ENCODE data around the gene SDCBP2. TPM values are rescaled to one million over a fixed set of nuclear protein-coding genes. Genes with fewer than 3 reads are reported as not detected.

SDCBP2 gene
- total RNA-seq, 1 donor from 2014 or later: 4.6 TPM

GRCh38 chr20:1298166-1298565 is 30.8 kb downstream of the SDCBP2 start:
- Mint-ChIP-seq H3K4me1 (ENCODE audit: low read depth, unreplicated experiment) (peaks cover 6% of the 10 kb centered on the region), H3K36me3 (ENCODE audit: low read depth, unreplicated experiment) (peaks cover 21% of the 10 kb centered on the region), H3K27ac (ENCODE audit: unreplicated experiment) (no peak overlapping the region), H3K4me3 (ENCODE audit: unreplicated experiment) (no peak overlapping the region), H3K9me3 (ENCODE audit: unreplicated experiment) (no peaks in the 10 kb centered on the region), H3K27me3 (ENCODE audit: low read depth, unreplicated experiment) (peaks cover 3% of the 10 kb centered on the region)
- peaks cover 8% of the 10 kb centered on the region for H3K4me1 ChIP-seq (ENCODE audit: insufficient read depth, low read length)
- DNase-seq (ENCODE audit: low read depth) (no peak), FAIRE-seq (no peak)
- H3K4me2 ChIP-seq (ENCODE audit: low read length): no peak overlapping the region
- H4K20me1 ChIP-seq (ENCODE audit: insufficient read depth, low read length): peaks cover 7% of the 10 kb centered on the region
- H3K79me2 ChIP-seq (ENCODE audit: insufficient read depth, low read length): no peaks in the 10 kb centered on the region
- no peak overlapping the region for H2AFZ ChIP-seq (ENCODE audit: low read depth, low read length)
- H3K4me3 ChIP-seq (ENCODE audit: insufficient read depth, low read depth, low read length): no peak overlapping the region
- no peak overlapping the region for H3K9ac ChIP-seq (ENCODE audit: low read length)
- no peaks in the 10 kb centered on the region for H3K36me3 ChIP-seq (ENCODE audit: insufficient read depth, low read length)
- H3K27me3 ChIP-seq (ENCODE audit: insufficient read depth, low read length): no peaks in the 10 kb centered on the region
- H3K9me3 ChIP-seq (ENCODE audit: insufficient read depth, low read depth, low read length): no peaks in the 10 kb centered on the region
- no peak overlapping the region for H3K27ac ChIP-seq (ENCODE audit: low read depth, low read length)
- no peak for TF ChIP-seq CTCF (IDR thresholded peaks at IDR 0.05; ENCODE audit: insufficient read depth, low read depth, low read length)
- no peak for TF ChIP-seq EZH2 (IDR thresholded peaks at IDR 0.05; ENCODE audit: insufficient read depth, low read length)

GRCh38 chr20:1297486-1297885 is 31.5 kb downstream of the SDCBP2 start:
- no peak overlapping the region for H3K27ac Mint-ChIP-seq (ENCODE audit: unreplicated experiment)
- H3K9me3 Mint-ChIP-seq (ENCODE audit: unreplicated experiment): no peaks in the 10 kb centered on the region
- Histone ChIP-seq H3K9ac (ENCODE audit: low read length) (no peak overlapping the region), H3K36me3 (ENCODE audit: insufficient read depth, low read length) (no peaks in the 10 kb centered on the region), H4K20me1 (ENCODE audit: insufficient read depth, low read length) (peaks cover 7% of the 10 kb centered on the region), H3K79me2 (ENCODE audit: insufficient read depth, low read length) (no peaks in the 10 kb centered on the region), H2AFZ (ENCODE audit: low read depth, low read length) (no peak overlapping the region), H3K4me3 (ENCODE audit: insufficient read depth, low read depth, low read length) (no peak overlapping the region), H3K4me1 (ENCODE audit: insufficient read depth, low read length) (peaks cover 8% of the 10 kb centered on the region), H3K4me2 (ENCODE audit: low read length) (no peak overlapping the region), H3K9me3 (ENCODE audit: insufficient read depth, low read depth, low read length) (no peaks in the 10 kb centered on the region), H3K27ac (ENCODE audit: low read depth, low read length) (no peak overlapping the region), H3K27me3 (ENCODE audit: insufficient read depth, low read length) (no peaks in the 10 kb centered on the region)
- no peak for FAIRE-seq
- DNase-seq (ENCODE audit: low read depth): no peak
- peaks cover 3% of the 10 kb centered on the region for H3K27me3 Mint-ChIP-seq (ENCODE audit: low read depth, unreplicated experiment)
- H3K4me3 Mint-ChIP-seq (ENCODE audit: unreplicated experiment): no peak overlapping the region
- TF ChIP-seq EZH2 (IDR thresholded peaks at IDR 0.05; ENCODE audit: insufficient read depth, low read length) (no peak), CTCF (IDR thresholded peaks at IDR 0.05; ENCODE audit: insufficient read depth, low read depth, low read length) (no peak)
- H3K4me1 Mint-ChIP-seq (ENCODE audit: low read depth, unreplicated experiment): peaks cover 6% of the 10 kb centered on the region
- peaks cover 21% of the 10 kb centered on the region for H3K36me3 Mint-ChIP-seq (ENCODE audit: low read depth, unreplicated experiment)

GRCh38 chr20:1296922-1297321 is 32.0 kb downstream of the SDCBP2 start:
- Histone ChIP-seq H3K27ac (ENCODE audit: low read depth, low read length) (no peak overlapping the region), H3K4me1 (ENCODE audit: insufficient read depth, low read length) (peaks cover 8% of the 10 kb centered on the region), H3K27me3 (ENCODE audit: insufficient read depth, low read length) (no peaks in the 10 kb centered on the region), H3K9ac (ENCODE audit: low read length) (no peak overlapping the region), H4K20me1 (ENCODE audit: insufficient read depth, low read length) (peaks cover 10% of the 10 kb centered on the region), H3K9me3 (ENCODE audit: insufficient read depth, low read depth, low read length) (no peaks in the 10 kb centered on the region), H2AFZ (ENCODE audit: low read depth, low read length) (no peak overlapping the region), H3K4me3 (ENCODE audit: insufficient read depth, low read depth, low read length) (no peak overlapping the region), H3K79me2 (ENCODE audit: insufficient read depth, low read length) (no peaks in the 10 kb centered on the region), H3K36me3 (ENCODE audit: insufficient read depth, low read length) (no peaks in the 10 kb centered on the region), H3K4me2 (ENCODE audit: low read length) (no peak overlapping the region)
- Mint-ChIP-seq H3K4me3 (ENCODE audit: unreplicated experiment) (no peak overlapping the region), H3K36me3 (ENCODE audit: low read depth, unreplicated experiment) (peaks cover 21% of the 10 kb centered on the region), H3K27me3 (ENCODE audit: low read depth, unreplicated experiment) (peaks cover 3% of the 10 kb centered on the region), H3K4me1 (ENCODE audit: low read depth, unreplicated experiment) (peaks cover 9% of the 10 kb centered on the region), H3K27ac (ENCODE audit: unreplicated experiment) (no peak overlapping the region), H3K9me3 (ENCODE audit: unreplicated experiment) (no peaks in the 10 kb centered on the region)
- DNase-seq (ENCODE audit: low read depth) (no peak), FAIRE-seq (no peak)
- no peak for TF ChIP-seq CTCF (IDR thresholded peaks at IDR 0.05; ENCODE audit: insufficient read depth, low read depth, low read length)
- no peak for TF ChIP-seq EZH2 (IDR thresholded peaks at IDR 0.05; ENCODE audit: insufficient read depth, low read length)

Data from astrocyte (in vitro differentiated cells and primary cell).